ENCODE data around the gene NXF1. TPM values are rescaled to one million over a fixed set of nuclear protein-coding genes. Genes with fewer than 3 reads are reported as not detected.
A peak's percentile ranks its signal among the peaks of the same experiment; 100 is the strongest.
"Not testable (repeated sequence)": the region's sequence is repeated elsewhere in the genome, so short reads cannot be mapped to it uniquely, and the experiment has no call there.

The NXF1 gene
- total and polyA plus RNA-seq, 8 donors, result 23.5 to 138 (median 54.9) TPM

DNA sequence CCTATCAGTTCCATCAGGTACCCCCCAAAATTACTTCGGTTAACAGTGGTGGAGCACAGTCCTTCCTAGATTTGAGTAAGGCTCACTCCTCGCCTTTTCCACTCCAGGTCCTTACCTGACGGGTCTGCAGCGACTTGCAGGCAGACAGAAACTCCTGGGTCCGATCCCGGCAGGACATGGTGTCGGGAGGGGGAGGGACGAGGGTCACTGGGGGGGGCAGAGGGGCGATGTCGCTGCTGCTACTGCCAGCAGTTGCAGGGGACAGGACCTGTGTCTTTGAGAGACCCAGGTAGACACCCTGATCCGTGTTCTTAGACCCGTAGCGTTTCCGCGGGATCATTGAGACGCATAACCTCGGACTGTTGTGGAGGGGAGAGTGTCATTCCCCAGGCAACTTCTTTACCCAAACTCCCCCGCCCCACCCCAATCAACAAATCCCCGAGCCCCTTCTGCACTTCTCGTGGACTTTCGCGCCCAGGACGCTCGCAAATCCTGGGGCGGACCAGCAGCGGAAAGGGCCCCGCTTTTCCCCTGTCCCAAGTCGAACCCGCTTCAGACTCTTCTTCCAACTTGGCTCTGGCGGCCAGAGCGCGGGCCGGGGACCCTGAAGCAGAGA, 25.8 kb upstream of the NXF1 start:
- WGBS, 5 donors, result 0 to 1% (median 1%) methylated on average over 24 to 33 of the region's 33 CpGs
- Histone ChIP-seq H3K9me3 (no peaks in the 10 kb centered on the region), H3K4me1 (peaks cover 30 to 61% (median 52%) of the 10 kb centered on the region in 4 donors), H3K36me3 (peaks cover 34 to 66% (median 59%) of the 10 kb centered on the region in 4 donors), H3K27me3 (no peaks in the 10 kb centered on the region), H3K4me3 (peak overlapping the region; percentile 67 to 91 (median 84)), H3K27ac (peak overlapping the region; percentile 95 to 99 (median 98))
- no peak for TF ChIP-seq CTCF (IDR thresholded peaks at IDR 0.05)
- no peak for TF ChIP-seq POLR2AphosphoS5 (IDR thresholded peaks at IDR 0.05)
- TF ChIP-seq EP300 (IDR thresholded peaks at IDR 0.05), result no peak
- no peak for TF ChIP-seq POLR2A (IDR thresholded peaks at IDR 0.05)
- intact Hi-C loops (cut with DNase I; ENCODE audit: low total_unique reads), result loop anchor here (10.0 kb wide), 1 partner anchor 46 kb away; the partner anchor contains the start of gene TMEM179B
- DNase-seq, result no peak

DNA sequence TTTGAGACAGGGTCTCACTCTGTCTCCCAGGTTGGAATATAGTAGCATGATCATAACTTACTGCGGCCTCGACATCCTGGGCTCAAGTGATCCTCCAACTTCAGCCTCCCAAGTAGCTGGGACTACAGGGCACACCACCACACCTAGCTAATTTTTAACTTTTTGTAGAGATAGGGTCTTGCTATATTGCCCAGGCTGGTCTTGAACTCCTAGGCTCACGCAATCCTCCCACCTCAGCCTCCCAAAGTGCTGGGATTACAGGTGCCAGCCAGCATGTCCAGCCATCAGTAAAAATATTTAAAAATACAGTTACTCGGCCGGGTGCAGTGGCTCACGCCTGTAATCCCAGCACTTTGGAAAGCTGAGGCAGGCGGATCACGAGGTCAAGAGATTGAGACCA, 22.9 kb upstream of the NXF1 start:
- H3K4me3 ChIP-seq; H3K27me3 ChIP-seq; H3K9me3 ChIP-seq; intact Hi-C loops (cut with DNase I; ENCODE audit: low total_unique reads); H3K27ac ChIP-seq; DNase-seq: not testable (repeated sequence)
- H3K36me3 ChIP-seq, result peaks cover 45 to 67% (median 61%) of the 10 kb centered on the region in 4 donors
- peaks cover 20 to 44% (median 40%) of the 10 kb centered on the region in 4 donors for H3K4me1 ChIP-seq
- 94 to 98% (median 96%) methylated on average over 8 of the region's 8 CpGs for WGBS, 5 donors

GRCh38 chr11:62823677-62824076, 18.4 kb upstream of the NXF1 start:
- no peak for DNase-seq
- Histone ChIP-seq H3K27me3 (no peaks in the 10 kb centered on the region), H3K36me3 (peaks cover 82 to 100% (median 99%) of the 10 kb centered on the region in 4 donors), H3K27ac (no peak overlapping the region), H3K9me3 (no peaks in the 10 kb centered on the region), H3K4me1 (peaks cover 4 to 12% (median 8%) of the 10 kb centered on the region in 4 donors), H3K4me3 (no peak overlapping the region)
- intact Hi-C loops (cut with DNase I; ENCODE audit: low total_unique reads), result no loop called here
- 87 to 100% (median 88%) methylated on average over 3 of the region's 3 CpGs for WGBS, 5 donors
- TF ChIP-seq POLR2AphosphoS5 (IDR thresholded peaks at IDR 0.05), result no peak
- TF ChIP-seq CTCF (IDR thresholded peaks at IDR 0.05), result no peak
- TF ChIP-seq EP300 (IDR thresholded peaks at IDR 0.05), result no peak
- no peak for TF ChIP-seq POLR2A (IDR thresholded peaks at IDR 0.05)

- TF ChIP-seq EP300 (IDR thresholded peaks at IDR 0.05) (no peak), POLR2AphosphoS5 (IDR thresholded peaks at IDR 0.05) (no peak), CTCF (IDR thresholded peaks at IDR 0.05) (no peak)
- Histone ChIP-seq H3K4me1 (no peaks in the 10 kb centered on the region), H3K9me3 (no peaks in the 10 kb centered on the region), H3K4me3 (no peak overlapping the region), H3K27ac (peak overlapping the region in 2 of 5 donors; percentile 39 to 53), H3K27me3 (no peaks in the 10 kb centered on the region), H3K36me3 (peaks cover 32 to 93% (median 88%) of the 10 kb centered on the region in 4 donors)
- WGBS, 5 donors, result 84 to 94% (median 91%) methylated on average over 4 of the region's 4 CpGs
- intact Hi-C loops (cut with DNase I; ENCODE audit: low total_unique reads), result no loop called here
- DNase-seq, result no peak
Observed at GRCh38 chr11:62817129-62817528, 11.9 kb upstream of the NXF1 start.

GRCh38 chr11:62816557-62816956, 11.3 kb upstream of the NXF1 start:
- no peak overlapping the region for H3K4me3 ChIP-seq
- H3K9me3 ChIP-seq, result no peaks in the 10 kb centered on the region
- intact Hi-C loops (cut with DNase I; ENCODE audit: low total_unique reads), result no loop called here
- peaks cover 26 to 87% (median 83%) of the 10 kb centered on the region in 4 donors for H3K36me3 ChIP-seq
- peak overlapping the region in 2 of 5 donors; percentile 39 to 53 for H3K27ac ChIP-seq
- DNase-seq, result no peak
- 75 to 91% (median 87%) methylated on average over 8 of the region's 8 CpGs for WGBS, 5 donors
- TF ChIP-seq CTCF (IDR thresholded peaks at IDR 0.05) (no peak), POLR2A (IDR thresholded peaks at IDR 0.05) (no peak), POLR2AphosphoS5 (IDR thresholded peaks at IDR 0.05) (no peak)
- H3K27me3 ChIP-seq, result no peaks in the 10 kb centered on the region
- H3K4me1 ChIP-seq, result no peaks in the 10 kb centered on the region
